ENCODE data around the gene C21orf58.

The C21orf58 gene

DNA sequence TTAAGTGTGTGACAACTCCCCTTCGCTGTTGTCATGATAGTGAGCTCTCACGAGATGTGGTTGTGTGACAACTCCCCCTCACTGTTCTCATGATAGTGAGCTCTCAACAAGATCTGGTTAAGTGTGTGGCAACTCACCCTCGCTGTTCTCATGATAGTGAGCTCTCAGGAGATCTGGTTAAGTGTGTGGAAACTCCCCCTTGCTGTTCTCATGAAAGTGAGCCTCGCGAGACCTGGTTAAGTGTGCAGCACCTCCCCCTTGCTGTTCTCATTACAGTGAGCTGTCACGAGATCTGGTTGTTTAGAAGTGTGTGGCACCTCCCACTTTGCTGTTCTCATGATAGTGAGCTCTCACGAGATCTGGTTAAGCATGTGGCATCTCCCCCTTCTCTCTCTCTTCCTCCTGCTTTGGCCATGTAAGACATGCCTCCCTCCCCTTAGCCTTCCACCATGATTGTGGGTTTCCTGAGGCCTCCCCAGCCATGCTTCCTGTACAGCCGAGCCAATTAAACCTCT, 70.0 kb downstream of the C21orf58 start:
- DNase-seq: no peak

DNA sequence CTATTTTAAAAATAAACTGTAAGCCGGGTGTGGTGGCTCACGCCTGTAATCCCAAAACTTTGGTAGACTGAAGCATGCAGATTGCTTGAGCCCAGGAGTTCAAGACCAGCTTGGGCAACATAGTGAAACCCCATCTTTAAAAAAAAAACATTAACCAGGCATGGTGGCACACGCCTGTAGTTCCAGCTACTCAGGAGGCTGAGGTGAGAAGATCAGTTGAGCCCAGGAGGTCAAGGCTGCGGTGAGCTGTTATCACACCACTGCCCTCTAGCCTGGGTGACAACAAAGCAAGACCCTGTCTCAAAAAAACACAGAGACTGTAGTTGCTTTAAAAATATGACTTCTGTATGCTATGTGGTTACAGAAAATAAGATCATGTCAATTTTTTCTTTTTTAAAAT, 70.8 kb downstream of the C21orf58 start:
- no peak for DNase-seq
